BLaER1 treated with 17β-estradiol and CSF1 and Interleukin-3, amounts not matched to agents 10 nM and 100 nM (cell line): Measurements from ENCODE around the gene KMT2E.

Experiments used
- H3K27ac ChIP-seq, 11 experiments: shearing (Covaris generic); formaldehyde crosslinking; 2 replicates each; pipeline ENCODE4 v1.8.1; 2022
- H3K27me3 ChIP-seq, 11 experiments: shearing (Covaris generic); formaldehyde crosslinking; 2 replicates each; pipeline ENCODE4 v1.8.1; 2022
- H3K36me3 ChIP-seq, 11 experiments: shearing (Covaris generic); formaldehyde crosslinking; 2 replicates each; pipeline ENCODE4 v1.8.1; 2022
- H3K4me1 ChIP-seq, 10 experiments: shearing (Covaris generic); formaldehyde crosslinking; 2 replicates each; pipeline ENCODE4 v1.8.1; 2022
- H3K4me2 ChIP-seq, 11 experiments: shearing (Covaris generic); formaldehyde crosslinking; 2 replicates each; pipeline ENCODE4 v1.8.1; 2022
- H3K4me3 ChIP-seq, 10 experiments: shearing (Covaris generic); formaldehyde crosslinking; 2 replicates each; pipeline ENCODE4 v1.8.1; 2022
- H3K9ac ChIP-seq, 11 experiments: shearing (Covaris generic); formaldehyde crosslinking; 2 replicates each; pipeline ENCODE4 v1.8.1; 2022
- H3K9me3 ChIP-seq, 11 experiments: shearing (Covaris generic); formaldehyde crosslinking; replicated peaks in 1 of 11; 2 replicates each; pipeline ENCODE4 v1.8.1; 2022
- H4K20me1 ChIP-seq, 11 experiments: shearing (Covaris generic); formaldehyde crosslinking; 2 replicates each; pipeline ENCODE4 v1.8.1; 2022
- Cebpa-rat ChIP-seq, 11 experiments: shearing (Covaris generic); IDR thresholded peaks; 2 replicates each; pipeline ENCODE4 v1.8.1; 2022

Gene KMT2E

GRCh38 chr7:105118612-105119600 is 104.9 kb downstream of the KMT2E start:
- Histone ChIP-seq H3K9me3 (no peaks in the 10 kb centered on the region), H4K20me1 (peaks cover 12 to 84% (median 34%) of the 10 kb centered on the region in 11 experiments; a peak in 20 of 22 replicates), H3K27ac (no peak overlapping the region), H3K9ac (no peak overlapping the region), H3K27me3 (no peaks in the 10 kb centered on the region), H3K4me2 (peak overlapping the region in 6 of 11 experiments; percentile 0 to 37 (median 24); a peak in 4 of 22 replicates), H3K36me3 (peaks cover 23 to 71% (median 47%) of the 10 kb centered on the region in 11 experiments), H3K4me1 (peaks cover 8 to 27% (median 13%) of the 10 kb centered on the region in 10 experiments; a peak in 17 of 20 replicates), H3K4me3 (no peak overlapping the region)
- no peak for TF ChIP-seq Cebpa-rat (IDR thresholded peaks at IDR 0.05)

GRCh38 chr7:105122619-105123018 is 108.6 kb downstream of the KMT2E start:
- Histone ChIP-seq H3K4me3 (no peak overlapping the region), H3K36me3 (peaks cover 20 to 60% (median 45%) of the 10 kb centered on the region in 11 experiments), H3K4me1 (peaks cover 16 to 31% (median 25%) of the 10 kb centered on the region in 10 experiments), H3K4me2 (no peak overlapping the region), H4K20me1 (peaks cover 6 to 58% (median 18%) of the 10 kb centered on the region in 11 experiments; a peak in 16 of 22 replicates), H3K9ac (no peak overlapping the region), H3K27ac (no peak overlapping the region), H3K27me3 (no peaks in the 10 kb centered on the region), H3K9me3 (no peaks in the 10 kb centered on the region)
- TF ChIP-seq Cebpa-rat (IDR thresholded peaks at IDR 0.05) = no peak

- Histone ChIP-seq H3K4me2 (no peak overlapping the region), H4K20me1 (peaks cover 0 to 27% (median 2%) of the 10 kb centered on the region in 11 experiments; a peak in 9 of 22 replicates), H3K27ac (no peak overlapping the region), H3K36me3 (peaks cover 33 to 75% (median 60%) of the 10 kb centered on the region in 11 experiments), H3K4me3 (no peak overlapping the region), H3K4me1 (peaks cover 11 to 36% (median 23%) of the 10 kb centered on the region in 10 experiments; a peak in 18 of 20 replicates), H3K27me3 (no peaks in the 10 kb centered on the region), H3K9ac (no peak overlapping the region), H3K9me3 (no peaks in the 10 kb centered on the region)
- no peak for TF ChIP-seq Cebpa-rat (IDR thresholded peaks at IDR 0.05)
These were observed 111.7 kb downstream of the KMT2E start for GRCh38 chr7:105125745-105126144.

GRCh38 chr7:105126436-105126975 is 112.5 kb downstream of the KMT2E start:
- H3K4me2 ChIP-seq = peak overlapping the region in 5 of 11 experiments; percentile 9 to 69 (median 64); a peak in 10 of 22 replicates
- H3K27ac ChIP-seq = peak overlapping the region in 1 of 11 experiments; percentile 17; a peak in 1 of 22 replicates
- H4K20me1 ChIP-seq = peaks cover 0 to 20% (median 0%) of the 10 kb centered on the region in 11 experiments; a peak in 8 of 22 replicates
- H3K4me1 ChIP-seq = peaks cover 5 to 37% (median 23%) of the 10 kb centered on the region in 10 experiments; a peak in 18 of 20 replicates
- H3K27me3 ChIP-seq = no peaks in the 10 kb centered on the region
- no peak overlapping the region for H3K9ac ChIP-seq
- peaks cover 37 to 82% (median 64%) of the 10 kb centered on the region in 11 experiments for H3K36me3 ChIP-seq
- H3K9me3 ChIP-seq = no peaks in the 10 kb centered on the region
- H3K4me3 ChIP-seq = no peak overlapping the region
- no peak for TF ChIP-seq Cebpa-rat (IDR thresholded peaks at IDR 0.05)

- peak overlapping the region in 9 of 11 experiments; percentile 9 to 69 (median 64); a peak in 16 of 22 replicates for H3K4me2 ChIP-seq
- TF ChIP-seq Cebpa-rat (IDR thresholded peaks at IDR 0.05) = no peak
- H3K4me1 ChIP-seq = peaks cover 0 to 34% (median 23%) of the 10 kb centered on the region in 10 experiments; a peak in 15 of 20 replicates
- H3K9me3 ChIP-seq = no peaks in the 10 kb centered on the region
- H3K9ac ChIP-seq = no peak overlapping the region
- H3K27ac ChIP-seq = peak overlapping the region in 1 of 11 experiments; percentile 17; a peak in 1 of 22 replicates
- no peak overlapping the region for H3K4me3 ChIP-seq
- no peaks in the 10 kb centered on the region for H3K27me3 ChIP-seq
- peaks cover 44 to 89% (median 69%) of the 10 kb centered on the region in 11 experiments for H3K36me3 ChIP-seq
- peaks cover 0 to 19% (median 3%) of the 10 kb centered on the region in 11 experiments; a peak in 7 of 22 replicates for H4K20me1 ChIP-seq
These were observed 113.2 kb downstream of the KMT2E start for GRCh38 chr7:105127179-105127578.

GRCh38 chr7:105130048-105130447 is 116.0 kb downstream of the KMT2E start:
- no peak overlapping the region for H3K4me2 ChIP-seq
- no peak for TF ChIP-seq Cebpa-rat (IDR thresholded peaks at IDR 0.05)
- peaks cover 0 to 34% (median 23%) of the 10 kb centered on the region in 10 experiments; a peak in 15 of 20 replicates for H3K4me1 ChIP-seq
- no peak overlapping the region for H3K4me3 ChIP-seq
- no peaks in the 10 kb centered on the region for H3K9me3 ChIP-seq
- H3K27me3 ChIP-seq = no peaks in the 10 kb centered on the region
- H3K36me3 ChIP-seq = peaks cover 62 to 99% (median 81%) of the 10 kb centered on the region in 11 experiments
- H4K20me1 ChIP-seq = peaks cover 0 to 37% (median 12%) of the 10 kb centered on the region in 11 experiments; a peak in 13 of 22 replicates
- no peak overlapping the region for H3K27ac ChIP-seq
- no peak overlapping the region for H3K9ac ChIP-seq

GRCh38 chr7:105130580-105130979 is 116.6 kb downstream of the KMT2E start:
- Histone ChIP-seq H3K27me3 (no peaks in the 10 kb centered on the region), H3K27ac (no peak overlapping the region), H3K4me1 (peaks cover 0 to 34% (median 23%) of the 10 kb centered on the region in 10 experiments; a peak in 15 of 20 replicates), H3K4me2 (peak overlapping the region in 1 of 11 experiments; percentile 17; a peak in 1 of 22 replicates), H3K36me3 (peaks cover 60 to 99% (median 81%) of the 10 kb centered on the region in 11 experiments), H3K9ac (no peak overlapping the region), H3K9me3 (no peaks in the 10 kb centered on the region), H3K4me3 (no peak overlapping the region), H4K20me1 (peaks cover 0 to 41% (median 12%) of the 10 kb centered on the region in 11 experiments; a peak in 13 of 22 replicates)
- TF ChIP-seq Cebpa-rat (IDR thresholded peaks at IDR 0.05) = no peak

- H3K27me3 ChIP-seq = no peaks in the 10 kb centered on the region
- H3K27ac ChIP-seq = no peak overlapping the region
- peak overlapping the region in 1 of 11 experiments; percentile 17; a peak in 1 of 22 replicates for H3K4me2 ChIP-seq
- peaks cover 0 to 34% (median 23%) of the 10 kb centered on the region in 10 experiments; a peak in 15 of 20 replicates for H3K4me1 ChIP-seq
- H3K9ac ChIP-seq = no peak overlapping the region
- no peaks in the 10 kb centered on the region for H3K9me3 ChIP-seq
- TF ChIP-seq Cebpa-rat (IDR thresholded peaks at IDR 0.05) = no peak
- H4K20me1 ChIP-seq = peaks cover 0 to 41% (median 12%) of the 10 kb centered on the region in 11 experiments; a peak in 13 of 22 replicates
- no peak overlapping the region for H3K4me3 ChIP-seq
- H3K36me3 ChIP-seq = peaks cover 54 to 98% (median 77%) of the 10 kb centered on the region in 11 experiments
These were observed 117.1 kb downstream of the KMT2E start for GRCh38 chr7:105131033-105131656.
